Endothelial cell (in vitro differentiated cells): ENCODE measurements around the gene CDK5RAP1. TPM values are rescaled to one million over a fixed set of nuclear protein-coding genes. Genes with fewer than 3 reads are reported as not detected.
"Not testable (repeated sequence)": the region's sequence is repeated elsewhere in the genome, so short reads cannot be mapped to it uniquely, and the experiment has no call there.

Experiments
- DNase-seq: peaks from one replicate; pipeline ENCODE4 v3.0.0; 2021; ENCODE audit warnings: low spot score
- H3K27ac Mint-ChIP-seq: one replicate; pipeline ENCODE4 v1.8.0; 2021; ENCODE audit warnings: mixed read lengths, inconsistent platforms; ENCODE audit not compliant: unreplicated experiment
- H3K27me3 Mint-ChIP-seq: one replicate; pipeline ENCODE4 v1.8.0; 2021; ENCODE audit warnings: mild to moderate bottlenecking, moderate library complexity, mixed read lengths, inconsistent platforms; ENCODE audit not compliant: unreplicated experiment
- H3K36me3 Mint-ChIP-seq: one replicate; pipeline ENCODE4 v1.8.0; 2021; ENCODE audit warnings: mild to moderate bottlenecking, low read depth, mixed read lengths, inconsistent platforms; ENCODE audit not compliant: unreplicated experiment
- H3K4me1 Mint-ChIP-seq: one replicate; pipeline ENCODE4 v1.8.0; 2021; ENCODE audit warnings: mild to moderate bottlenecking, mixed read lengths, inconsistent platforms; ENCODE audit not compliant: unreplicated experiment
- H3K4me3 Mint-ChIP-seq: one replicate; pipeline ENCODE4 v1.8.0; 2021; ENCODE audit warnings: mild to moderate bottlenecking, mixed read lengths, inconsistent platforms; ENCODE audit not compliant: unreplicated experiment
- H3K9me3 Mint-ChIP-seq: one replicate; pipeline ENCODE4 v1.8.0; 2021; ENCODE audit warnings: mixed read lengths, inconsistent platforms; ENCODE audit not compliant: unreplicated experiment
- total RNA-seq: library from RNA; stranded (reverse); fragmentation: NEBNext Ultra II Directional; extraction: Animal tissue kit (Norgen Biotek cat#: 25700); gene quantifications from one replicate; pipeline ENCODE4 v1.2.1, GENCODE V29; 2021; ENCODE audit not compliant: unreplicated experiment
- TF ChIP-seq, protein P1 (sequence below): fragments of 200-600 bp; sonication (generic); IDR thresholded peaks from one replicate; pipeline ENCODE4 v1.5.0; 2021; ENCODE audit warnings: antibody characterized with exemption; ENCODE audit not compliant: unreplicated experiment

The CDK5RAP1 gene
- total RNA-seq, 1 donor from 2014 or later = 42.7 TPM

DNA sequence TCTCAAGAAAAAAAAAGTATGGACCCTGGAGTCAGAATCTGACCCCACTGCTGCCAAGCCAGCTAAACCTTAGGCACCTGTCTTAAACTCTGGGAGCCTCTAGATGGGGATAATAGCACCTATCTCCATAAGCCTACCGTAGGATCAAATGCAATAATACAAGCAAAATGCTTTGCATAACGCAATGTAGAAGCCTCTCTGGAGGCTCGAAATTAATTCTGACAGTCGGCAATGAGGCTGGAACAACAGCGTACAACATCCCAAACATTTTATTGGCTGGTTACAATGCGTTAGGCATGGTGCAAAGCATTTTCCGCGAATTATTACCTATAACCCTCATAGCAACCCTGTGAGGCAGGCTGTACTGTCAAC, 521 bp downstream of the CDK5RAP1 start:
- no peak overlapping the region for H3K27ac Mint-ChIP-seq
- DNase-seq = no peak

DNA sequence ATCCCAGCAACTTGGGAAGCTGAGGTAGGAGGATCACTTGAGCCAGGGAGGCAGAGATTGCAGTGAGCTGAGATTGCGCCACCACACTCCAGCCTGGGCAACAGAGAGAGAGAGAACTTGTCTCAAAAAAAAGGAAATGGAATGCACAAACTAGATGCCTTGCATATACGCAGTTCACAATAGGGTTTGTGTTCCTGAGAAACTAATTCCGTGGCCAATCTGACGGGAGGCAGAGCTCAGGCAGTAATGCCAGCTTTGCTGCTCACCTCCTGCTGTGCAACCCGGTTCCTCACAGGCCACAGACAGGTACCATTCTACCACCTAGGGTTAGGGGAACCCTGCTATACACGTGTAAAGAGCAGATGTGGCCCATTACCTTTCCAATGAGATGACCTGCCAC, 1.4 kb downstream of the CDK5RAP1 start:
- H3K27ac Mint-ChIP-seq = no peak overlapping the region
- H3K36me3 Mint-ChIP-seq = peaks cover 5% of the 10 kb centered on the region
- H3K9me3 Mint-ChIP-seq = no peaks in the 10 kb centered on the region
- H3K27me3 Mint-ChIP-seq = peaks cover 2% of the 10 kb centered on the region
- DNase-seq = no peak
- TF ChIP-seq, protein P1, sequence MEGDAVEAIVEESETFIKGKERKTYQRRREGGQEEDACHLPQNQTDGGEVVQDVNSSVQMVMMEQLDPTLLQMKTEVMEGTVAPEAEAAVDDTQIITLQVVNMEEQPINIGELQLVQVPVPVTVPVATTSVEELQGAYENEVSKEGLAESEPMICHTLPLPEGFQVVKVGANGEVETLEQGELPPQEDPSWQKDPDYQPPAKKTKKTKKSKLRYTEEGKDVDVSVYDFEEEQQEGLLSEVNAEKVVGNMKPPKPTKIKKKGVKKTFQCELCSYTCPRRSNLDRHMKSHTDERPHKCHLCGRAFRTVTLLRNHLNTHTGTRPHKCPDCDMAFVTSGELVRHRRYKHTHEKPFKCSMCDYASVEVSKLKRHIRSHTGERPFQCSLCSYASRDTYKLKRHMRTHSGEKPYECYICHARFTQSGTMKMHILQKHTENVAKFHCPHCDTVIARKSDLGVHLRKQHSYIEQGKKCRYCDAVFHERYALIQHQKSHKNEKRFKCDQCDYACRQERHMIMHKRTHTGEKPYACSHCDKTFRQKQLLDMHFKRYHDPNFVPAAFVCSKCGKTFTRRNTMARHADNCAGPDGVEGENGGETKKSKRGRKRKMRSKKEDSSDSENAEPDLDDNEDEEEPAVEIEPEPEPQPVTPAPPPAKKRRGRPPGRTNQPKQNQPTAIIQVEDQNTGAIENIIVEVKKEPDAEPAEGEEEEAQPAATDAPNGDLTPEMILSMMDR = no peak
- no peaks in the 10 kb centered on the region for H3K4me1 Mint-ChIP-seq
- H3K4me3 Mint-ChIP-seq = peak overlapping the region; percentile 99

More for the DNA sequence above, 521 bp downstream of the CDK5RAP1 start:
- TF ChIP-seq, protein P1 = no peak
- Mint-ChIP-seq H3K27me3 (peaks cover 2% of the 10 kb centered on the region), H3K4me3 (peak overlapping the region; percentile 99), H3K4me1 (no peaks in the 10 kb centered on the region), H3K9me3 (no peaks in the 10 kb centered on the region), H3K36me3 (peaks cover 5% of the 10 kb centered on the region)

DNA sequence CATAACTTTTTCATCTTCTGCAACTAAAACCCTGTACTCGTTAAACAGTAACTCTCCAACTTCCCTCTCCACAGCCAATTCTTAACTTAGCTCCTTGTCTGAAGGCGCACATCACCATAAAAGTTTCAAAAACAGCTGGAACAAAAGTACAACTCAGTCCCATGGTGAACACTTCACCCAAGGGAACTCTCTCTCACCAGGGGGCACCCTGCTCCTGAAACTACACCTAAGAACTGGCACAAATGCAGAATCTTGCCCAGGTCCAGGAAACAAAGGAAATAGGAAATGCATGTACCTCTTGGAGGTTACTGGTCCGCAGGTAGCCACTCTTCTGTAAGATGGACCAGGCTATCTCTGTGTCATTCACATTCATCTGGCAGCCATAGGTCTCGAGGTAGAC, 6.6 kb downstream of the CDK5RAP1 start:
- DNase-seq = no peak
- Mint-ChIP-seq H3K9me3 (peaks cover under 1% of the 10 kb centered on the region), H3K27ac (no peak overlapping the region), H3K27me3 (no peaks in the 10 kb centered on the region), H3K4me3 (no peak overlapping the region), H3K4me1 (no peaks in the 10 kb centered on the region), H3K36me3 (peaks cover 34% of the 10 kb centered on the region)
- TF ChIP-seq, protein P1 = no peak

DNA sequence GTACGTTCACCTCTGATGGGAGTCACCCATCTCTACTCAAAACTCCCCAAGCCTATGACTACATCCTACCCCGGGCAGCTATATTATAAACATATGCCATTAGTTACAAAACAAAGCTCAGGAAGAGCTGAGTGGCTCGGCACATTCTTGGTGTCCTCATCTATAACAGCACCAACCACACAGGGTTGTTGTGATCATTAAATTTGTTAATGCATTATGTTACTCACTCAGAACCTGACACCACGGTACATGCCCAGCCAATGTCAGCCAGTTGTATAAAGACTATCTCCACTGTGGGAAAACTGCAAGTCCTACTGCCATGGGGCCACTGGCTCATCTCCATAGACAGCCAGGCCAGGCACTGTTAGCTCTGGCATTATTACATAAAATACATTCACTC, 7.7 kb downstream of the CDK5RAP1 start:
- Mint-ChIP-seq H3K36me3 (peaks cover 37% of the 10 kb centered on the region), H3K27ac (no peak overlapping the region)

DNA sequence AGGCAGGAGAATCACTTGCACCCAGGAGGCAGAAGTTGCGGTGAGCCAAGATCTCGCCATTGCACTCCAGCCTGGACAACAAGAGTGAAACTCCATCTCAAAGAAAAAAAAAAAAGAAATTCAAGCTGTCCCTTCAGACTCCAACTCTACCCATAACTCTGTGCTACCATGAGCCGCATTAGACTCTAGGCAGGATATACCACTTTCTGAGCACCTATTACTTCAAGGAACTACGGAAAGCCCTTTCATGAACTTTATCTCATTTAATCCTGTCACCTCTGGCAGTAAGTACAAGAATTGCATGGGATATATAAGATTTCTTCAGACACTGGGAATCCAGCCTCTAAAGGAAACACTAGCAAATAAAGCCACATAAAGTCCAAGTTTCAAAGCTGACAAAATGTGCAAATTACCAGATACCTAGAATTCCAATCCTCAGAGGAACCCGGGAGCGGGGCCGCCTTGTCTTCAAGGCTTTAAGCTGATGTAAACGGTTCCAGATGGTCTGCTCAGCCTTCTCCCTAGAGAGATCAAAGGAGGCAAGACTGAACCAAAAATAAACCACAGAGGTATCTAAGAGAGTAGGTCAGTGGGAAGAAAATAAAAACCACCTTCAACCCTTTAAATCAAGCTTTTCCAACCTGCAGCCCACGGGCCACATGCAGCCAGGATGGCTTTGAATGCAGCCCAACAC, 9.4 kb downstream of the CDK5RAP1 start:
- Mint-ChIP-seq H3K27me3 (peaks cover 2% of the 10 kb centered on the region), H3K27ac (no peak overlapping the region), H3K36me3 (peaks cover 41% of the 10 kb centered on the region), H3K4me3 (no peak overlapping the region), H3K9me3 (peaks cover 3% of the 10 kb centered on the region), H3K4me1 (no peaks in the 10 kb centered on the region)
- no peak for DNase-seq
- TF ChIP-seq, protein P1 = no peak

More for the DNA sequence above, 7.7 kb downstream of the CDK5RAP1 start:
- TF ChIP-seq, protein P1 = no peak
- Mint-ChIP-seq H3K27me3 (peaks cover 2% of the 10 kb centered on the region), H3K4me1 (no peaks in the 10 kb centered on the region), H3K4me3 (no peak overlapping the region), H3K9me3 (peaks cover 3% of the 10 kb centered on the region)
- DNase-seq = no peak

DNA sequence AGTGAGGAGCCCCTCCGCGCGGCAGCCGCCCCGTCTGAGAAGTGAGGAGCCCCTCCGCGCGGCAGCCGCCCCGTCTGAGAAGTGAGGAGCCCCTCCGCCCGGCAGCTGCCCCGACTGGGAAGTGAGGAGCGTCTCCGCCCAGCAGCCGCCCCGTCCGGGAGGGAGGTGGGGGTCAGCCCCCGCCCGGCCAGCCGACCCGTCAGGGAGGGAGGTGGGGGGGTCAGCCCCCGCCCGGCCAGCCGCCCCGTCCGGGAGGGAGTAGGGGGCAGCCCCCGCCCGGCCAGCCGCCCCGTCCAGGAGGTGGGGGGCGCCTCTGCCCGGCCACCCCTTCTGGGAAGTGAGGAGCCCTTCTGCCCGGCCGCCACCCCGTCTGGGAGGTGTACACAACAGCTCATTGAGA, 12.0 kb downstream of the CDK5RAP1 start:
- not testable (repeated sequence) for H3K27me3 Mint-ChIP-seq, DNase-seq, H3K9me3 Mint-ChIP-seq, H3K4me1 Mint-ChIP-seq, H3K27ac Mint-ChIP-seq
- peak overlapping the region; percentile 74 for H3K4me3 Mint-ChIP-seq
- peaks cover 35% of the 10 kb centered on the region for H3K36me3 Mint-ChIP-seq
